GM21576 (cell line): ENCODE results near the gene RPLP2.

Experiments used
- ATAC-seq: cut with Tn5 transposase; IDR thresholded peaks from one replicate; pipeline ENCODE4 v1.9.1; 2021; ENCODE audit warnings: mild to moderate bottlenecking, moderate library complexity; ENCODE audit not compliant: unreplicated experiment

The RPLP2 gene

DNA sequence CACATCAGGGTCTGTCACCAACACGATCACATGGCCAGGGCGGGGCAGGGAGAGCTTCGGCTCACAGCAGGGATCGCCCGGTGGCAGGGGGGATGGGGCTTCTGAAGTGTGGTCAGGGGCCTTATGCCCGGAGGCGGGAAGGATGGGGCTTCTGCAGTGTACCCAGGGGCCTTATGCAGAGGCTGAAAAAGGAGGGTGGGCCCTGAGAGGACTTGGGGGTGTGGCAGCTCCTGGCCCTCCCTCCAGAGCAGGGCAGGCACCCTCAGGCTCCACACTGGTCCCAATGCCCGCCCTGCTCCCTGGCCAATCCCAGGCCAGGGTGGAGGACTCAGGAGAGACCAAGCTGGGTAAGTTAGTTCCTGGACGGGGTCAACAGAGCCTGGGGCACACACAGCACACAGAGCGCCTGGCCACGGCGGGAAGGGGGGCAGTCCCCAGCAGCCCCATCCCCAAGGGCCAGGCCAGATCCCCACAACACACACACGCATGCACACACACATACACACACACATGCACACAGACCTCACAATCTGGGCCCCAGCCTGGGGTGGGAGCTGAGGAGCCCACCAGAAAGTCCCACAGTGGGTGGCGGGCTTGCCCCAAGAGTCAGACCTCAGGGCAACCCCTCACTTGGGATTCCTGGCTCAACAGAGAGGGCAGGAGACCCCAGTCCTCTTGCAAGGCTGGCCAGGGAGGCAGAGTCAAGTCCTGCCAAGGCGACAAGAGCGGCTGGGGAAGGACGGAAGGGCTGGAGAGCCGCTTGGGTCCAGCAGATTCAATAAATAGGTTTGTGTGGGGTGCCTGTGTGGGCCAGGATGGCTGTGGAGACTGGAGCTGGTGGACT lies 18.8 kb upstream of the RPLP2 start:
- ATAC-seq: no peak

DNA sequence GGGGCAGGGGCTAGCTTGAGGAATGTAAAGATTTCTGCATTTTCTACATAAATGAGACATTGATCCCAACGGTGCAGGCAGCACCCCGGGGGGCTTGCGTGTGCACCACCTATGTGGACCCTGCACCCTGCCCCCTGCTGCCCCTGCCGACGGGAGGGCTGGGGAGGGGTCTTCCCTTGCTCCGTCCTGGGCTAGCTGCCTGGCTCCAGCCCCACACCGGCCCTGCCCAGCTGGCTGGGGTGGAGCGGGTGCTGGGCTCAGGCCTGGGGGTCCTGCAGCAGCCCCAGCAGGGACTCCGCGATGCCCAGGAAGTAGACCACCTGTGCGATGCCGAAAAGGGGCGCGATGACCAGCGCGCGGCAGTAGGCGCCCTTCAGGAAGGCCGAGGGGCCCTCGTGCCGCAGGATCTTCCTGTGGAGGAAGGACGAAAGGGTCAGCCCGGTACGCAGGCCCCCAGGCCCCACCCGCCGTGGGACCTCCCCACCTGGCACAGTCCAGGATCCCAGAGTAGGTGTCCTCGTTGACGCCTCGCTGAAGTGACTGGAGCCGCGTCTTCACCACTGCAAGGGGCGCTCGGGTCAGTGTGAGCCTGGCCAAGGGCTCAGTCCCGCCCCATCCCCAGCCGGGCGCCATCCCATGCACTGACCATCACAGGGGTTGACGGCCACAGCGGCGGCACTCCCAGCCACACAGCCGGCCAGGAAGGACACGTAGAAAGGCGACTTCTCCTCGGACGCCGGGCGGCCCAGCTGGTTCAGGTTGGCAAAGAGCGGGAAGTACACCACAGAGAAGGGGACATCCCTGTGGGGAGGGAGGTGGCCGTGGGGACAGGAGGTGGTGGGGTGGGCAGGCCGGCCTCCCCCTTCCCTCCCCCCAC lies 17.9 kb upstream of the RPLP2 start:
- no peak for ATAC-seq

GRCh38 chr11:792535-792821 lies 17.3 kb upstream of the RPLP2 start:
- no peak for ATAC-seq

DNA sequence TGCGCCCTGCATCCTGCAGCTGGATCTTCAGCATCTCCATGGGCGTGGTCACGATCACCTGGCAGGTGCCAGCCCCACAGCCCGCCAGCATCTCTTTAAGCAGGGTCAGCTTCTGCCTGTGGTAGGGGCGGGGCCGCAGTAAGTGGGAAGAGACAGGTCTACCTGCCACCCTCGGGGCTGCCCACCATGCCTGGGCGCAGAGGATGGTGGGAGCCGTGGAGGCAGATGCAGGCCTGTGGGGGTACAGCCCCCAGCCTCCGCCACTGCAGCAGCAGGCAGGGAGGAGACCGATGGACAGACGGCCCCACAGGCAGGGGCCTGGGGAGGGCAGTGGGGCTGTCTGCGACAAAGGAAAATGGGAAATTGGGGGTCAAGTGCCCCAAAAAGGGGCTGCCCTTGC lies 16.9 kb upstream of the RPLP2 start:
- no peak for ATAC-seq

GRCh38 chr11:793556-793955 lies 16.2 kb upstream of the RPLP2 start:
- ATAC-seq: no peak

DNA sequence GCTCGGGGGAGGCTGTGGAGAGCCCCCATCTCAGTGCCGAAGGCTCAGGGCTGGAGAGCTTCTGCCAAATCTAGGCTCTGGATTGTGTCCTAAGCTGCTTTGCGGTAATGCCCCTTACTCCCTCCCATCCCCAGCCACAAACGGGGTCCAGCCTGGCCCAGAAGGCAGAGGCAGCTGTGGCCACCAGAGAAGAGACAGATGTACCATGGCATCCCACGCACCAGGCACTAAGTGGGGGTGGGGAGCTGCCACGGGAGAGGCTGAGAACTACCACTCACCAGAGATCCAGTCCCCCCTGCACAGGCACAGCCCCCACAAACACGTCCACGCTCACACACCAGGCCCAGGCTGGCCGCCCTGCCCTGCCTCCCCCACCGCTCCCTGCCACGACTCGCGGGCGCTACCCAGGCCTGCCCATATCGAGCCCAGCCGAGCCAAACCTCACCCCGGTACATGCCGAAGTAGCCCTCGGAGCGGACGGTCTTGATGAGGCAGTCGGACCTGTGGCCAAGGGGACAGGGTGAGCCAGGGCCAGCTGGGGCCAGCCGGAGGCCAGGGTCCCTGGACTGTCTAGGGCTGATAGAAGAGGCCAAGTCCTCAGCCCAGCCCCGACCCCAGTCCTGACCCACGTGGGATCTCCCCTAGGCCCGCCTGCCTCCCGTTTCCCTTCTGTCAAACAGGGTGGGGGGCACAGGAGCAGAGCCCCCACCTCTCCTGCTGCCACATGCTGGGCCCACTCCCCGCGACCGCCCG lies 15.6 kb upstream of the RPLP2 start:
- no peak for ATAC-seq

DNA sequence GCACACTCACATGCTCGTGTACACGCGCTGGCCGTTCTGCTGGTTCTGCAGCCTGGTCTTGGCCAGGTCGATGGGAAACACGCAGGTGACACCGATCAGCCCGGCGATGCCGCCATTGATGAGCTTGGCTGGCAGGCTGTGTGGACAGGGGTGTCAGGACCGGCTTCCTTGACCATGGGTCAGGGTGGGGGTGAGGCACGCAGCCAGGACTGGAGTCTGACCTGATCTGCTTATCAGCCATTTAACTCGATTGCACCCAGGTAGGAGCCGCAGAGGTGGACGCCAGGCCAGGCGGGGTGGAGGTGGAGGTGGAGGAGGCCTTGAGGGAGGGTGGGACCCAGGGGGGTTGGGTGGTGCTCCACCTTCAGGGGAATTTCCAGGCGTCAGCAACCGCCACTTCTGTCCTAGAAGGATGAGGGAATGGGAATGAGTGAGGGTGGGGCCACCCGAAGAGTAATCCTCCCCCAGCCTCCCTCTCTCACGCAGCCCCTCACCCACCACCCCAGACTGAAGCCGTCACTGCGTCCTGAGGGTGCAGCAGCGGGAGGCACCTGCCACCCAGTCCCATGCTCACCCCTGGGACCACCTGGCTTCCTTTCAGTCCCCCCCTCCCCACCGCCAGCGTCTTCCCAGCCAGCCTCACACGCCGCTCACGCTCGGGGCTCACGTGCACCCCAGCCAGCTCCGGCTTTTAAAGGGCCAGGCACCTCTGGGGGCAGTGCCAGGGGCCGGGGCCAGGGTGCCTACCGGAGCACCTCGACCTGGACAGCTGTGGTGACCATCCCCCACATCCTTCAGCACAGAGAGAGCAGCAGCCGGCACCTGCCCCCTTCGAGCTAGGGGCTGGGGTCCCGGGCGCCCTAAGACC lies 14.8 kb upstream of the RPLP2 start:
- ATAC-seq: no peak

- no peak for ATAC-seq
Observed at GRCh38 chr11:795634-796564, 13.9 kb upstream of the RPLP2 start.

DNA sequence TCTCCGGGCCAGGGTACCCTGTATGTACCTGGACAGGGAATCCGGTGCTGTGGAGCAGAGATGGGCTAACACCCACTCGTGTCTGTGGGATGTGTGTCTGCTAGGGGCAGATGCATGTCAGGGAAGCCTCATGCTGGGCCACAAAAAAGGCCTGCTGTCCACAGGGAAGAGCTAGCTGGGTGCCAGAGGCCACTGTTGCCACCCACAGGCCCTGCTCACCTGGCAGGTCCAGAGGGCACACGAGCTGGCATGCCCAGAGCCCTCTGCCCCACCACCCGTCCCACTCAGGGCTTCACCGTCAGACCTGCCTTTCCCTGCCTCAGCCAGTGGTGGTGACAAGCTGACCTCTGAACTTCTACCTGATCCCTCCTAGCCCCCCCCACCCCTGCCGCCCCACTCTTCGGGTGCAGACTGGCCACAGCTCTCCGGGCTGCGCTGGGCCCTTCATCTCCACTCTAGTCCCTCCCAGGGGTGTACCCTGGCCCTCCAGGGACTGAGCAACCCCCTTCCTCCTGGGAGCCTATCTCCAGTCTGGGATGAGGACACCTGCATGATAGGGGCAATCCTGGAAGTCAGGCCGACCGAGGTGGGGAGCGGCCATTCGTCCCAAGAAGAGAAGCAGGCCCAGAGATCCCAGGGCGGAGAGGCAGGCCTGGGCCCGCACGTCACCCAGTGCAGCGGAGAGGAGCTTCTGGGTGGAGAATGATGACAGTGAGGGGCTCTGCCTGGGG lies 13.0 kb upstream of the RPLP2 start:
- ATAC-seq: no peak

GRCh38 chr11:797296-798092 lies 12.3 kb upstream of the RPLP2 start:
- peak; percentile 50 for ATAC-seq

- ATAC-seq: peak; percentile 50
Observed at GRCh38 chr11:798093-798713, 11.6 kb upstream of the RPLP2 start, which contains the start of gene SLC25A22. Gene SLC25A22, minus strand, starts transcription at chr11:798281. Its CDS starts 3,275 bp downstream, at chr11:795006.

- ATAC-seq: no peak
Observed at GRCh38 chr11:799641-800316, 10.0 kb upstream of the RPLP2 start.

GRCh38 chr11:800473-800872 lies 9.3 kb upstream of the RPLP2 start:
- no peak for ATAC-seq

DNA sequence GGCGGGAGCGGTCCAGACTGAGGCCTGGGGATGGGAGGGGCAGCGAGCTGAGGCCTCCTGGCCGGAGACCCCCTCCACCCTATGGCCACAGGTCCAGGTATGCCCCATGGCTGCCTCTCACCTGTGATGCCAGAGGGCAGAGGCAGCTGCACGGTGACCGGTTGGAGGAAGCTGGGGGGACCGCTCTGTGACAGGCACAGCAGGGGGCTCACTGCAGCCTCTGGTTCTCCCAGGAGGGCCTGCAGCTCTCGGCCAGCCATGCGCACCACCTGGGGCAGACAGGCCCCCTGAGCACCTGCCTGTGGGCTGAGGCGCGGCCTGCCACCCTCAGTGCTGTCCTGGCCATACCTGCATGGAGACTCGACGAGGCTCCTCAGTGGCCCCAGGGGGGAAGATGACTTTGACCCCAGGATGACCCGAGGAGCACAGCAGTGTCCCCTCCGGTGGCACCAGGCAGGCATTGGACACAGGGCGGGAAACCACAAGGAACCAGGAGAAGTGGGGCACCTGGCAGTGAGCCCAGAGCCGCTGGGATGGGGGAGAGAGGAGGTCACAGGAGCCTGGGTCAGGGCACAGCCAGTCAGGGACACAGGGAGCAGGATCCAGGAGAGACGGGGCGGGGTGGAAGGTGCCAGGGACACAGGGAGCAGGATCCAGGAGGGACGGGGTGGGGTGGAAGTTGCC lies 8.5 kb upstream of the RPLP2 start:
- no peak for ATAC-seq

DNA sequence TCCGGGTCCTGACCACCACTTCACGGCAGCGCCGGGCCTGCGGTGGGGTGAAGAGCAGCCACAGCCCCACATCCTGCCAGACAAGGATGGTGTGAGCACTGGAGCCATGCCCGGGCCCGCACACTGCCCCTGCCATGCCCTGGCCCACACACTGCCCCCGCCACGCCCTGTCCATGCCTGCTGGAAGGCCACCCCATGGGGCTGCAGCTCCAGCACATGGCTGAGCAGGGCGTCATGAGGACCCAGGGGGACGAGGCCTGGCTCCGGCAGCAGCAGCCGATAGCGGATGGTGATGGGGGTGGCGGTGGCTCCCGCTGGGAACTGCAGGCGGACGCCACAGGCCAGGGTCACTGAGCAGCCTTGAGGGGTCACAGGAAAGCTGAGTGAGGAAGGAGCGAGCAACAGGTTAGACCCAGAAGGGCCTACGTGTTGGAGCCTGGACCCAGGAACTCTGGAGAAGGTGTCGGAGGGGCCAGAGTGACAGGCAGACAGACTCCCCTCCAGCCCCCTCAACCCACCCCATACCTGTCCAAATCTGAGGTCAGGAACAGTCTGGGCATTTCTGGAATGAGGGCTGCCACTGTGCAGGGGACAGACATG lies 7.6 kb upstream of the RPLP2 start:
- no peak for ATAC-seq
